ENCODE data around the gene PPA1.

GRCh38 chr10:70260259-70260658, 27.0 kb upstream of the PPA1 start:
- TF ChIP-seq CTCF (IDR thresholded peaks at IDR 0.05) (no peak), ZFX (IDR thresholded peaks at IDR 0.05; ENCODE audit: borderline replicate concordance) (no peak)
